ENCODE results near the gene SYNRG. TPM values are rescaled to one million over a fixed set of nuclear protein-coding genes. Genes with fewer than 3 reads are reported as not detected.

The SYNRG gene
- total RNA-seq, 6 experiments from 2014 or later: 30.8 to 39.5 (median 36.1) TPM

DNA sequence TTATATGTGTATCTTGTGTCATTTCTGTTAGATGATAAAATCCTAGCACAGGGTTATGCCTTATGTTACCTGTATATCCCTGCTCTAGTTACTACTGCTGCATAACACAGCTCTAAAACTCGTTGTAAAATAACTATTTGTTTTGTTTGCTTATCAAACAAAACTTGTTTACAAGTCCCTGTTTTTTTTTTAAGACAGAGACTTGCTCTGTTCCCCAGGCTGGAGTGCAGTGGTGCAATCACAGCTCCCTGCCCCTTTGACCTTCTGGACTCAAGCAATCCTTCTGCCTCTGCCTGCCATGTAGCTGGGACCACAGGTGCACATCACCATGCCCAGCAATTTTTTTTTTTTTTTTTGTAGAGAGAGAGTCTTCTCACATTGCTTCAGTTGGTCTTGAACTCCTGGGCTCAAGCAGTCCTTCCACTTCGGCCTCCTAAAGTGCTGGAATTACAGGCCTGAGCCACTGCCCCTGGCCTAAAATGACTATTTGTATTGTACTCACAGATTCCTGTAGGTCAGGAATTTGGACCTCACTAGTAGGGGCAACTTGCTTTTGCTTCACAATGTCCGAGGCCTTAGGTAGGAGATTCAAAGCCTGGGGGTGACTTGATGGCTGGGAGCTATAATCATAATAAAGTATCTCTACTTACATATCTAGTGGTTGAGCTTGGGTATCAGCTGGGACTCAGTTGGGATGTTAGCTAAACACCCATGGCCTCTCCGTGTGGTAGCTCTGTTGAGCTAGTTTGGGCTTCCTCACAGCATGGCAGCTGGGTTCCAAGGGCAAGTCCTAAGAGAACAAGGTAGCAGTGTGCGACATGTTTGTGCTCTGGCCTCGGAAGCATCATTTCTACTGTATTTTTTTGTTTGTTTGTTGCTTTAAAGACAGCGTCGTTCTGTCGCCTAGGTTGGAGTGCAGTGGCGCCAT, 106.9 kb downstream of the SYNRG start:
- no peak for DNase-seq
- Mint-ChIP-seq H3K4me1 (ENCODE audit: low read depth) (peaks cover 29% of the 10 kb centered on the region), H3K27me3 (ENCODE audit: insufficient read depth) (peaks cover 3% of the 10 kb centered on the region), H3K4me3 (no peak overlapping the region), H3K27ac (no peak overlapping the region; the same call in 1 of the 2 replicates), H3K9me3 (no peaks in the 10 kb centered on the region), H3K36me3 (ENCODE audit: low read depth) (peaks cover 48% of the 10 kb centered on the region)
- TF ChIP-seq, protein P1, sequence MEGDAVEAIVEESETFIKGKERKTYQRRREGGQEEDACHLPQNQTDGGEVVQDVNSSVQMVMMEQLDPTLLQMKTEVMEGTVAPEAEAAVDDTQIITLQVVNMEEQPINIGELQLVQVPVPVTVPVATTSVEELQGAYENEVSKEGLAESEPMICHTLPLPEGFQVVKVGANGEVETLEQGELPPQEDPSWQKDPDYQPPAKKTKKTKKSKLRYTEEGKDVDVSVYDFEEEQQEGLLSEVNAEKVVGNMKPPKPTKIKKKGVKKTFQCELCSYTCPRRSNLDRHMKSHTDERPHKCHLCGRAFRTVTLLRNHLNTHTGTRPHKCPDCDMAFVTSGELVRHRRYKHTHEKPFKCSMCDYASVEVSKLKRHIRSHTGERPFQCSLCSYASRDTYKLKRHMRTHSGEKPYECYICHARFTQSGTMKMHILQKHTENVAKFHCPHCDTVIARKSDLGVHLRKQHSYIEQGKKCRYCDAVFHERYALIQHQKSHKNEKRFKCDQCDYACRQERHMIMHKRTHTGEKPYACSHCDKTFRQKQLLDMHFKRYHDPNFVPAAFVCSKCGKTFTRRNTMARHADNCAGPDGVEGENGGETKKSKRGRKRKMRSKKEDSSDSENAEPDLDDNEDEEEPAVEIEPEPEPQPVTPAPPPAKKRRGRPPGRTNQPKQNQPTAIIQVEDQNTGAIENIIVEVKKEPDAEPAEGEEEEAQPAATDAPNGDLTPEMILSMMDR (IDR thresholded peaks at IDR 0.05): no peak

DNA sequence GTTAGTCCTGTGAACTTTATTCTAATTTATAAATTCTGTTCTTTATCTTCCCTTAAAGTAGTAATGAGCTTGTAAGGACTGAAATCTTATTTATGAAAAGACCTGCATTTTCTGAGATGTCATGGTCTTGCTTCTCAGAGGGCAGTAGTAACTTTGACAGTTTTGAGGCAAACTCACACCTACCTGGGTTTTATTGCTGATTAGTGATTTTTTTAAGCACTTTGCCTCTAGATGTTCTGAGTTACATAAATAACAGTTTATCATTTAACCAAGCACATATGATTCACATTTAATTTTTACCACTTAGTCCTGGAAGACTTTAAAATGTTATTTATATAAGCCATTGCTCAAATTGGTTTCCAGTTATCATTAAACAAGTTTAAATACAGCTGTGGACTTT, 108.8 kb downstream of the SYNRG start:
- TF ChIP-seq, protein P1 (IDR thresholded peaks at IDR 0.05): no peak
- Mint-ChIP-seq H3K36me3 (ENCODE audit: low read depth) (peaks cover 38% of the 10 kb centered on the region), H3K4me3 (no peak overlapping the region), H3K9me3 (no peaks in the 10 kb centered on the region), H3K27me3 (ENCODE audit: insufficient read depth) (peaks cover 3% of the 10 kb centered on the region), H3K4me1 (ENCODE audit: low read depth) (peaks cover 21% of the 10 kb centered on the region), H3K27ac (no peak overlapping the region; the same call in 1 of the 2 replicates)
- DNase-seq: no peak

DNA sequence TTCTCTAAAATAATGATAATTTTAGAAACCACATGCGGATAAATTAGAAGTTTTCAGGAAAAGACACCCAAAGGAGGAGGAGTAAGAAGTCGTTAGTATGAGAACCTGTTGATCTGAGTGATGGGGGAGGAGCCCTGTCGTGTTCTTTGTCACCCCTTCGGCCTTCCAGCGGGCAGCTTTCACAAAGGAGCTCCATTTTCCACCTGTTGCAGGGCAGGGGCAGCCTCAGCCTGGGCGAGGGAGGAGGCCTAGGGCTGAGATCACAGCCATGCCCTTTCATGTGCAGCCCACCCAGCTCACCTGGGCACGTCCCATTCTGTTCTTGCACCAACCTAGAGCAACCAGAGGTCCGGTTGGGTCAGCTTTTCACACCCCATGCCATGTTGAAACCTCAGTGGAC, 114.2 kb downstream of the SYNRG start:
- TF ChIP-seq, protein P1 (IDR thresholded peaks at IDR 0.05): no peak
- Mint-ChIP-seq H3K4me3 (peak overlapping the region; percentile 96), H3K36me3 (ENCODE audit: low read depth) (peaks cover 43% of the 10 kb centered on the region), H3K9me3 (peaks cover 9% of the 10 kb centered on the region), H3K27ac (peak overlapping the region; percentile 95), H3K27me3 (ENCODE audit: insufficient read depth) (peaks cover 7% of the 10 kb centered on the region), H3K4me1 (ENCODE audit: low read depth) (peaks cover 46% of the 10 kb centered on the region)
- DNase-seq: no peak

DNA sequence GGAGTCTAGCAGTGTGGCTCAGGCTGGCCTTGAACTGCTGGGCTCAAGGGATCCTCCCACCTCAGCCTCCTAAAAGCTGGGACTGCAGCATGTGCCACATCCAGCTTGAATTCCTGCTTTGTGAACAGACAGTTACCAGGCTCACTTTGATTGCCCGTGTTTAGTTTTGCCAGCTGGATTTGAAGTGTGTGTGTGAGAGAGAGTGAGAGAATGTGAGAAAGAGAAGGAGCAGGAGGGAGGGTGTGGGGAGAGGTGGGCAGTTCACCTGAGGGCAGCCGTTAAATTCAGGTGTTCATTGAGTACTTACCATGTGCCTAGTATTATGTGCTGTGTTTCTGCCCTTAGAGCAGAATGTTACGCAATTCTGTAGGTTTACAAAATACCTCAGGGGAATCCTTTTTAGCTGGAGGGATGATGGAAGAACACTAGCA, 114.8 kb downstream of the SYNRG start:
- DNase-seq: no peak
- TF ChIP-seq, protein P1 (IDR thresholded peaks at IDR 0.05): no peak
- Mint-ChIP-seq H3K36me3 (ENCODE audit: low read depth) (peaks cover 42% of the 10 kb centered on the region), H3K9me3 (peaks cover 9% of the 10 kb centered on the region), H3K27me3 (ENCODE audit: insufficient read depth) (peaks cover 7% of the 10 kb centered on the region), H3K27ac (peak overlapping the region; percentile 95), H3K4me1 (ENCODE audit: low read depth) (peaks cover 46% of the 10 kb centered on the region), H3K4me3 (peak overlapping the region; percentile 96)

DNA sequence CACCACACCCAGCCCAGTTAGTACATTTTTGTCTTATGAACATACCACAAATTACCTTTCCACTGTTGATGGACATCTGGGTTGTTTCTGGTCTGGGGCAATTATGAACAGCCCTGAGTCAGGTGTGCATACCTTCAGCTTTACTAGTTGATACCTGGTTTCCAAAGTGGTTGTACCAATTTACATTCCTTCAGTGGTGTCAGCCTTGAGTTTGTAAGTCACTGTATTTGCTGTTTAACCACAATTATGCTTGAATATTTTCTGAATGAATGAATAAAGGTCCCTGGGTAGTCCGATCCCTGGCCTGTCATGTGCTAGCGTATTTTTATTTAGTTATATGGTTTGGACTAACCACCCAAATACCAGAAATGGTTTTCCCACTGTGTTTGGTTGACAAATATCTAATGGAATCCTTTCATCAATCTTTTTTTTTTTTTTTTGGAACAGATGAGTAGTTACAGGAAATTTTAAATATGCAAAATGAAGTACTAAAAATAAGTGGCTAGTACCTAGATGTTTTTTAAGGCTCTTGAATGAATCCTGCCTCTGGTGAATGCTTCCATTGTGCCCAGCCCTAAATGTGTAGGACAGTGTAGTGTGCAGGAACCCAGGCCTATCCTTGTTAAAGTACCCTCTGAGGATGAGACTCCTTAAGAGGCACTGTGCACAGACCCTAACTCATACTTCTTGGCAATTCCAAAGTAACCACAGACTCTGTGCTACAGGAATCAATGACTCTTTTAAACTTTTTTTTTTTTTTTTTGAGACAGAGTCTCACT, 115.8 kb downstream of the SYNRG start:
- H3K4me1 Mint-ChIP-seq (ENCODE audit: low read depth): peaks cover 53% of the 10 kb centered on the region
- peak; percentile 96 for DNase-seq
- H3K27ac Mint-ChIP-seq: peak overlapping the region; percentile 95

More for the DNA sequence above, 115.8 kb downstream of the SYNRG start:
- Mint-ChIP-seq H3K4me3 (peak overlapping the region; percentile 96), H3K36me3 (ENCODE audit: low read depth) (peaks cover 42% of the 10 kb centered on the region), H3K27me3 (ENCODE audit: insufficient read depth) (peaks cover 7% of the 10 kb centered on the region), H3K9me3 (peaks cover 9% of the 10 kb centered on the region)
- TF ChIP-seq, protein P1 (IDR thresholded peaks at IDR 0.05): no peak
